Measurements from ENCODE around the gene HMHB1.

HMHB1 gene

DNA sequence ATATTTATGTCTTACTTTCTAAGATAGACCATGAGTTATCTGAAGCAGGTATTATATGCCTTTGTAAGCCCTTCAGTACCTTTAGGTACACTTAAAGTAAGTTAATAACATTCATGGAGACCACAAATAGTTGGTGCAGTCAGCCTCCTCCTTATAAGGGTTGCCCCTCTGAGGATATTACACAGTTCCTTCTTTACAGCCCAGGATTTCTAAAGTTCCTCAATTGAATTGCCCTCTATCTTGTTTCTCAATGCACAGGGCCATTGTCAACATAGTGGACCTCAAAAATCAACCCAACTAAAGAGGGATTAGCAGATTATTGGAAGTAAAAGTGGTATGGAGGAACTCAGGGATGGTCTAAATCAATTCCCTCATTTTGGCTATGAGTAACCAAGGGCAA is 50.3 kb downstream of the HMHB1 start:
- TF ChIP-seq, protein P1, sequence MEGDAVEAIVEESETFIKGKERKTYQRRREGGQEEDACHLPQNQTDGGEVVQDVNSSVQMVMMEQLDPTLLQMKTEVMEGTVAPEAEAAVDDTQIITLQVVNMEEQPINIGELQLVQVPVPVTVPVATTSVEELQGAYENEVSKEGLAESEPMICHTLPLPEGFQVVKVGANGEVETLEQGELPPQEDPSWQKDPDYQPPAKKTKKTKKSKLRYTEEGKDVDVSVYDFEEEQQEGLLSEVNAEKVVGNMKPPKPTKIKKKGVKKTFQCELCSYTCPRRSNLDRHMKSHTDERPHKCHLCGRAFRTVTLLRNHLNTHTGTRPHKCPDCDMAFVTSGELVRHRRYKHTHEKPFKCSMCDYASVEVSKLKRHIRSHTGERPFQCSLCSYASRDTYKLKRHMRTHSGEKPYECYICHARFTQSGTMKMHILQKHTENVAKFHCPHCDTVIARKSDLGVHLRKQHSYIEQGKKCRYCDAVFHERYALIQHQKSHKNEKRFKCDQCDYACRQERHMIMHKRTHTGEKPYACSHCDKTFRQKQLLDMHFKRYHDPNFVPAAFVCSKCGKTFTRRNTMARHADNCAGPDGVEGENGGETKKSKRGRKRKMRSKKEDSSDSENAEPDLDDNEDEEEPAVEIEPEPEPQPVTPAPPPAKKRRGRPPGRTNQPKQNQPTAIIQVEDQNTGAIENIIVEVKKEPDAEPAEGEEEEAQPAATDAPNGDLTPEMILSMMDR (IDR thresholded peaks at IDR 0.05; ENCODE audit: insufficient read depth, missing control alignments), result no peak
- FAIRE-seq (no peak), DNase-seq (ENCODE audit: insufficient read length, low spot score) (no peak)

DNA sequence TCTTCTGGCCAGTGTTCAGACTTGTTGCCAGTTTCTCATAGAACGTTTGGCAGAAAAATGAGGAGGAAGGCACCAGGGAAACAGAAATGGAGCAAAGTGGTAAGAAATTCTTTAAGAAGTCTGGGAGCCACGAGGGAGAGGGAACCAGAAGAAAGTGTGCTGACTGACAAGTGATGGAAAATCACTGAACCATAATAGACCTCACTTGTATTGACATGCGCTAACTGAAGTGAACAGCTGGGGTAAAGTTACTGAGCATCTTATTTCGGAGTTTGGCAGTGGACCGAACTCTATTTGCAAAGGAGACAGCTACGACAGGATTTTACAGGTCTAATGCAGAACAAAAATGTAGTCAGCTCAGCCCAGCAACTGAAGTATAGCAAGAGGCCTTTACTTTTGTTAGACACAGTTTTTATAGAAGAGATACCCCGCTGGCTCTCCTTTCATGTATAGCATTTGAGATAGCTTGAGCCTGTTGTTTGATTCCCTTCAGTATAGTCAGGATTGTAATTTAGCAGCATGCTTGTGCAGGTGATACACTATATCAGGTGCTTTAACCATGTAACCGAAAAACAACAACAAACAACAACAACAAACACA is 53.6 kb downstream of the HMHB1 start:
- FAIRE-seq (no peak), DNase-seq (ENCODE audit: insufficient read length, low spot score) (no peak)
- TF ChIP-seq, protein P1 (IDR thresholded peaks at IDR 0.05; ENCODE audit: insufficient read depth, missing control alignments), result no peak

All from D721Med (cell line).